IPS-NIHi11 (cell line): ENCODE measurements around the gene HMCES.
A peak's percentile ranks its signal among the peaks of the same experiment; 100 is the strongest.
"Not testable (repeated sequence)": the region's sequence is repeated elsewhere in the genome, so short reads cannot be mapped to it uniquely, and the experiment has no call there.

ENCODE experiments used
- DNase-seq: peaks from one replicate; pipeline ENCODE4 v3.0.0; 2012; ENCODE audit warnings: mixed read lengths, low spot score

Gene HMCES

DNA sequence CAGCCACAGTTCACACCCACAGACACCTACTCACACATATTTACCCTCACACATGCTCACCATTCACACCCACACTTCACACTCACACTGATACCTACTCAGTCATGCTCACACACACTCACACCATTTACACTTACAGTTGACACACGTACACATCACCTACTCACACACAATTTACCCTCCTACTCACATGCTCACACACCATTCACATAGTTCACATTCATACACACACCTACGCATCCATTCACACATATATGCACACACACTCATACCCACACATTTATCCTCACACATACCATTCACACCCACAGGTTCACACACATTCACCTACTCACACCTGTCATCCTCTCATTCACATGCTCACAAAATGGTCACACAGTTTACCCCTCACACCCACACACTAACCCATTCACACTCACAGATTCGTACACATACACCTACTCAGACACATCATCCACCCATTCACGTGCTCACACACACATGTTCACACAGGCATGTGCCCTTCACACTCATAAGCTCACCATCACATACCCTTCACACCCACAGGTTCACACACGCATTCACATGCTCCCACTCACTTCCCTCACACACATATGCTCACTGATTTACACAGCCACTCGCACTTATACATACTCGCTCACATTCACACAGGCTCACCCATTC lies 42.3 kb downstream of the HMCES start:
- no peak for DNase-seq

DNA sequence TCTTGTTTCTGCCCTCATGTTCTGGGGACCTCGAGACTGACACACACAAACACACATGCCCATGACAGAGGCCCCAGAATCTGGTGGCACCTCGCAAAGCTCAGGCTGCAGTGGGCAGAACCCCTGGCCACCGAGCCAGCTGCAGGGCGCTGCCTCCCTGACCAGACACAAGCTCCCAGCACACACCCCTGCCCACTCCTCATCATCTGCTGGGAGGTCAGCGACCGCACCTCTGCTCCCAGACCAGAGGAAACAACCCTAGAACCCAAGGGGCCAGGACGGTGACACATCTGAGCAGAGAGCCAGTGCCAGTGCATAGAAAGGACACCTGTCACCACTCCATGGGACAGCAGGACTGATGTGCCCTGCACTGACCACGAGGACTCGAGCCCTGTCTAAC lies 43.2 kb downstream of the HMCES start:
- DNase-seq = no peak

DNA sequence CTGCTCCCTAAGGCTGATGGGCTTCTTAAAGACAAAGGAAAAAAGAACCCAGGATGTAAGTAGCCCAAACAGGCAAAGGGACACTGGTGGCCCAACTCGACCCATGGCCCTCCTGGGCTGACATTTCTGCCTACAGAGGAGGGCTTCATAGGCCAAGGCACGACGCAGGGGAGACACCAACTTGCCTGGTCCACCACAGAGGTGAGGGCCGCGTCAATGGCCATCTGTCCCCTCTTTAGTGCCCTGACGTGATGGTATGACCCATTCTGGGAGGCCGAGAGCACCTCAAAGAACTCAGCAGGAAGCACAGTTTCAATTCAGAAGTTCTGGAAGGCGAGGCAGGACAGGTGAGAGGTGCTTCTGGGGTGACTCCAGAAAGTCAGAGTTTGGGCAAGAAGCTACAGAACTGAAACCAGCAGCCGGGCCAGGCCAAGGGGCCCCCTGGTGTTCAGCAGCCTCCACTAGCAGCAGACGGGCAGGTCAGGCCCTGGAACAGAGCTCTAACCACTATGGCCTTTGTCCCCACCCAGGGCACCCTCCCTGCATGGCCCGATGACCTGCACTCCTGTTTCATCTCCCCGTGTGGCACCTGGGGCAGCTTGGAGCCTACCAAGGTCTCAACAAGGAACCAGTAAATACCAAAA lies 45.1 kb downstream of the HMCES start:
- DNase-seq = peak; percentile 47

DNA sequence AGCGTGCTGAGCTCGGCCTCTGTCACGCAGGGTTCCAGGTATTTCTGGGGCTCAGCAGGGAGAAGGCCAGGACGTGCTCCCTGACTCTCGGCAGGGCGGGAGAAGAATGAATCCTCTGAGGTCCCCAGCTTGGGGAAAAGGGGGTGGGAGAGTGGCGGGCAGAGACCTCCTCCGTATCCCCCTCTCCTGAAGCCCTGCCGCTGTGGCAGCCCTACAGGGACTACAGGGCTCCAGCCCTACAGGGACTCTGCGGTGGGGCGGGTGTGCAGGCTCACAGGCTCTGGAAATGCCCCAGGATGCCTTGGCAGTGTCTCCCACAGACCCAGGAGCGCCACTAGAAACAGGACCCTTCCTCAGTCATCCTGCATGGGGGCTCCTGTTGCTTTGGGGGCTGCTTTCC lies 46.2 kb downstream of the HMCES start:
- DNase-seq = no peak

DNA sequence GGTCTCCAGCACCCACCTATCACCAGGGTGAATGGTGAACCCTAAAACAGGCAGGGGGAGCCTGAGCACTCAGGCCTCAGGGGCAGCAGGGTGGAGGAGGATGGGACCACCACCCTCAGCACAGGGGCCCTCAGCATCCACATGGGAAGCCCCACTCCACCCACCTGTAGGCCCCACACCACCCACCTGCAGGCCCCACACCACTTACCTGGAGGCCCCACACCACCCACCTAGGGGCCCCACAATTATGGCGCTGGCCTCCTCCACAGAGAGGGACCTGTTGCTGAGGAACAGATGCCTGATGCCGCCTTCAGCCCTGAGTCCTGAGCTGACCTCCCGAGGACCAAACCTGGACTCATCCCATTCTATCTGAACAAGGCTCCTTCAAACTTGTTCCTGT lies 46.7 kb downstream of the HMCES start:
- no peak for DNase-seq

DNA sequence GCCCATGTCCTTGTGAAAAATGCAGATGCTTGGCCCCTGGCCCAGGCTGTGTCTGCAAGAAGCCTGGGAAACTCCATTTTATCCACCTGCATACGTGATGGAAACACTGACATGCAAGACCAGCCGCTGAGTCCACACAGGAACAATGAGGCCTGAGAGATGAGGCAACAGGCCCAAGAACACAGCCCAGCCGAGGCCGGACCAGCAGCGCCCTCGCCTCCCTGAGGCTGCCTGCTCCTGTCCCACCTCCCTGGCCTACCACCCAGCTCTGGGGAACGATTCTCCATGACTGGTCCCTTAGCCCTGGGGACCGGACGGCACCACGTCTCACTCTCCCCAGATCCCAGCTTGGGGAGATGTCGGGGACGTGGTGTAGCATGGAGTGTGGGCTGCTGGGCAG lies 47.5 kb downstream of the HMCES start:
- no peak for DNase-seq

DNA sequence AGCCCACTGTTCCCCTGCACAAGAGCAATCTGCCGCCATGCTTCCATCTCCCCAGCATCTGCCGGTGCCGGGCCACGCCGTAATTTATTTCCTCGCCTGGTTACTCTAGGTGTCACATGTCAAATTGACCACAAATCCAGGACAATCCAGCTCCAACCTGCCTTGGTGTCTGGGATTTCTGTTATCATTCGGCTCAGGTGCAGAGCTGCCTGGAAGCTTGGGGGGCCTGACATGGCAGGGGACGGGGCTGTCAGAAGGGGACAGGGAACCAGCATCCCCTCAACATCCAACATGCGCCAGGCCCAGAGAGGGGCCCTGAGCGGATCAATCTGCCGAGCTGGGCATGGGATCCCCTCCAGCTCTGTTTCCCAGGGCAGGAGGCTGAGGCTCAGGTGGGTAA lies 47.9 kb downstream of the HMCES start:
- no peak for DNase-seq

DNA sequence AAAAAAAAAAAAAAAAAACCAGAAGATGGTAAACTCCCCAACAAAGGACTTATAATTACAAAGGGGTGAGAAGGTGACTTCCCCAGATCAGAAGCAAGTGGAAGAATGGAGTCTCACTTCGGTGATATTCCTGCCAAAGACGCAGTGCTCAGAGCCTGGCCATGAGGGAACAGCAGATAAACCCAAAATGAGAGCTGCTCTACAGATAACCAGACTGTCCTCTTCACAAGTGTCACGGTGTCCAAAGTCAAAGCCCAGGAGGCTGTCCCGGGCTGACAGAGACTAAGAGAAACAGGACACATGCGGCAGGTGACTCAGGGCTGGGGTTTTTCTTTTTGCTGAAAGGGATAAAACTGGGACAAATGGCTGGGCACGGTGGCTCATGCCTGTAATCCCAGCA lies 48.8 kb downstream of the HMCES start:
- no peak for DNase-seq

DNA sequence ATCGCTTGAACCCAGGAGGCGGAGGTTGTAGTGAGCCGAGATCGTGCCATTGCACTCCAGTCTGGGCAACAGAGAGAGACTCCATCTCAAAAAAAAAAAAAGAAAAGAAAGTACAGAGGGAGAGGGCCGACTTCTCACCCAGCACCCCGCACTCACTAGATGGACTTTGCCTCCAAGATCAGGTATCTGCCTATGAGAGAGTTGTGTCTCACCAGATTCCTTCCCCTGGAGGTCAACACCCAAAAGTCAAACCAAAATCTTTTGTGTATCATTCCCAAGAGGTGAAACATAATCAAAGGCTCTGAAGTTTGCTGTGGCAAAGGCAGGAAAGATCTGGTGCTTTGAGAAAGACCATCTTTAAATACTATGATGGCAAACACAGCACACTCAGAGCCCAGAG lies 51.2 kb downstream of the HMCES start:
- DNase-seq = no peak

DNA sequence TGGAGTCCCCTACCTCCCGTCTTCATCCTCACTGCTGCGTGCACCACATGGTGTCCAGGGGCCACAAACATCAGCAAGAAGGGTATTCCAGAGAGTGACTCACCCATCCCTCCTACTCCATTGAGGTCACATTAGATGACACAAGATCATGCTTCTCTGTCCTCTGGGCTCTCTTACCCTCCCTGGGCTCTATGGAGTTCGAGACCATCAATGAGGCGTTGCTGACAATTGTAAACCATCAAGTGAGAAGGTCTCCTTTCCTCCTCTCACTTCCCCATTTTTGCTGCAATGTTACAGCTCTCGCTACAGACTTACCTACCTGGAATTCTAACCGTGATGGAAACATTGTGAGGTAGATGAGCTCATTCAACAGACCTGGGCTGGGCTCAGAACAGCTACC lies 51.7 kb downstream of the HMCES start:
- no peak for DNase-seq

DNA sequence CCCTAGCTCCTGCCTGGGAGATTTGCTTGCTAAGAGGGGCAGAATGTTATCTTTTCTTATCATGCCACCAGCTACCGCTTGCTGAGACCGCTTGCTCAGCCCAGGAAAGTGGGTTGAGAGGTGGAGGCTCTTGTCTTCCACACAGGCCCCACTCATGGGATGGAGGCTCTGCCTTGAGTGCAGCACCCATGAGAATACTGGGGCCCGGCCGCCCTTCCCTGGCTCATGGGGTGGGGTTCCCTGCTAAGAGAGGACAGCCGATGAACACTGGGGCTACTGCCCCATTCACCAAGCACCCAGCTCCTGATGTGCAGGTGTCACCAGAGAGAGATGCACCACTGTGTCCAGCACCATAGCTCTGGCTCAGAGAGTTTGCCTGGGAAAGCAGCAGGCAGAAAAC lies 55.2 kb downstream of the HMCES start:
- no peak for DNase-seq

DNA sequence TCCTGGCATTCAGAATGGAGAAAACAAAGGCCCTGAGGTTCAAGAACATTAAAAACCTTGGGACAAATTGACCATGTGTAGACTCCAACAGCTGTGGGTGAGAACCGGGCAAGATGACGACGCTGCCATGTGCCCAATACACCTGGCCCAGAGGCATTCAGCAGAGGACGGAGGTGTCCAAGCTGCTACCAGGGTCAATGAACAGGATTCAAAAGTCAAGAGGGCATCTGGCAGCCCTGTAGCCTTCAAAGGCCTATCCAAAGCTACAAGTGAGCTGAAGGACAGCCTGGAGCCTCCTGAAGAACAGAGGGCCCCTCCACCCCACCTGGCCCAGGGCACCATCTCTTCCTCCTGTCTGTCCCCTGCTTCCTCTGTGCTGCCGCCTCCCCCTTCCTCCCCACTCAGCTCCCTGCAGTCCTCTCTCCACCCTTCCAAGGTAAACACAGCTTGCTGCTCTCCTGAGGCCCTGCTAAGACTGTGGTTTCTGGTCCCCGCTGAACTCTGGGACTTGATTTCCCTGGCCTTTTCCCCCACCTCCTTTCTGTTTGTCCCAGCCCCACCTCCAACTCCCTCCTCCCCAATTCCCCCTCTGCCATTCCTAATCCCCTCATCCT lies 57.5 kb downstream of the HMCES start:
- DNase-seq = no peak

DNA sequence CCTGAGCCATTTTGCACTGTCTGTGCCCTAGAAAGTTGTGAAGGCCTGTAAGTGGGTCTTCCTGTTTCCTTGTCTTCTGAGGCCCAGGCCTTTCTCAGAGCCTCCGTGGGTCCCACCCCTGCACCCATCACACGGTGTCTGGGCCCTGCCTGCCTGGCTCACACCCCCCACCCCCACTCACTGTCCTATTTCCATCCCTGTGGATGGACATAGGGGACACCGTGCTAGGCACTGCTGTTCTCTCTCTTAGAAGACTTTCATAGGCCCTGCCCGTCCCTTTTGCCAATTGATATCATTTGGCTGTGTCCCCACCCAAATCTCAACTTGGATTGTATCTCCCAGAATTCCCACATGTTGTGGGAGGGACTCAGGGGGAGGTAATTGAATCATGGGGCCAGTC lies 59.0 kb downstream of the HMCES start:
- DNase-seq = not testable (repeated sequence)

DNA sequence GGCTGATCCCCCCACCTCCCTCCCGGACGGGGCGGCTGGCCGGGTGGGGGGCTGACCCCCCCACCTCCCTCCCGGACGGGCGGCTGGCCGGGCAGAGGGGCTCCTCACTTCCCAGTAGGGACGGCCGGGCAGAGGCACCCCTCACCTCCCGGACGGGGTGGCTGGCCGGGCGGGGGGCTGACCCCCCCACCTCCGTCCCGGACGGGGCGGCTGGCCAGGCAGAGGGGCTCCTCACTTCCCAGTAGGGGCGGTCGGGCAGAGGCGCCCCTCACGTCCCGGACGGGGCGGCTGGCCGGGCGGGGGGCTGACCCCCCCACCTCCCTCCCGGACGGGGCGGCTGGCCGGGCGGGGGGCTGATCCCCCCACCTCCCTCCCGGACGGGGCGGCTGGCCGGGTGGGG lies 60.5 kb downstream of the HMCES start:
- DNase-seq = not testable (repeated sequence)

DNA sequence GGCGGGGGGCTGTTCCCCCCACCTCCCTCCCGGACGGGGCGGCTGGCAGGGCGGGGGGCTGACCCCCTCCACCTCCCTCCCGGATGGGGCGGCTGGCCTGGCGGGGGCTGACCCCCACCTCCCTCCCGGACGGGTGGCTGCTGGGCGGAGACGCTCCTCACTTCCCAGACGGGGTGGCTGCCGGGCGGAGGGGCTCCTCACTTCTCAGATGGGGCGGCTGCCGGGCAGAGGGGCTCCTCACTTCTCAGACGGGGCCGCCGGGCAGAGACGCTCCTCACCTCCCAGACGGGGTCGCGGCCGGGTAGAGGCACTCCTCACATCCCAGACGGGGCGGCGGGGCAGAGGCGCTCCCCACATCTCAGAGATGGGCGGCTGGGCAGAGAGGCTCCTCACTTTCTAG lies 61.2 kb downstream of the HMCES start:
- not testable (repeated sequence) for DNase-seq

DNA sequence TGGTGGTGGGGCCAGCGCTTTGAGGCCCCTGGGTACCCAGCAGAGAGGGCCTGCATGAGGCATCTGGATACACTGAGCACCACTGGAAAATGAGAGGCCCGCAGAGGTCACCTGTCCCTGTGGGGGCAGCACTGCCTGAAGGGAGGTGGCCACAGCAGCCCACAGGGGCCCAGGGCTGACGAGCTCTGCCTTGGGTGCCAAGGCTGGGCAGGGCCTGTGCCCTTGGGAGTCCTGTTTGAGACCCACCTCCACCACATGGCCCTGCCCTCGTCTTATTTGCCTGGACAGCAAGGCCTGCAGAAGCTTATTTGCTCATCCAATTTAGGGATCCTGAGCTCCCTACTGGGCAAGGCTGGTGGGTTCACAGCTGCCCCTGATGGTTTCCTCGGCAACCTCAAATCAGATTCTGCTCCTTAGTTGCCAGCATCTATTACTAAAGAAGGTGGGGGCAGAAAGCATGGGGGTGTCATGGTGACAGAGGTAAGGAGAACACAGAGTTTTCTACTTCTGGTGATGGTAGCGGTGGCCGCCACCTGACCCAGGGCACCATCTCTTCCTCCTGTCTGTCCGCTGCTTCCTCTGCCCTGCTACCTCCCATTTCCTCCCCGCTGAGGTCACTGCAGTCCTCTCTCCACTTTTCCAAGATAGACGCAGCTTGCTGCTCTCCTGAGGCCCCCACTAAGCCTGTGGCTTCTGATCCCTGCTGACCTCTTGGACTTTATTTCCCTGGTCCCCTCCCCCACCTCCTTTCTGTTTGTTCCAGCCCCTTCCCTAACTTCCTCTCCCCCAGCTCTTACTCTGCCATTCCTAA lies 62.9 kb downstream of the HMCES start:
- DNase-seq = no peak

DNA sequence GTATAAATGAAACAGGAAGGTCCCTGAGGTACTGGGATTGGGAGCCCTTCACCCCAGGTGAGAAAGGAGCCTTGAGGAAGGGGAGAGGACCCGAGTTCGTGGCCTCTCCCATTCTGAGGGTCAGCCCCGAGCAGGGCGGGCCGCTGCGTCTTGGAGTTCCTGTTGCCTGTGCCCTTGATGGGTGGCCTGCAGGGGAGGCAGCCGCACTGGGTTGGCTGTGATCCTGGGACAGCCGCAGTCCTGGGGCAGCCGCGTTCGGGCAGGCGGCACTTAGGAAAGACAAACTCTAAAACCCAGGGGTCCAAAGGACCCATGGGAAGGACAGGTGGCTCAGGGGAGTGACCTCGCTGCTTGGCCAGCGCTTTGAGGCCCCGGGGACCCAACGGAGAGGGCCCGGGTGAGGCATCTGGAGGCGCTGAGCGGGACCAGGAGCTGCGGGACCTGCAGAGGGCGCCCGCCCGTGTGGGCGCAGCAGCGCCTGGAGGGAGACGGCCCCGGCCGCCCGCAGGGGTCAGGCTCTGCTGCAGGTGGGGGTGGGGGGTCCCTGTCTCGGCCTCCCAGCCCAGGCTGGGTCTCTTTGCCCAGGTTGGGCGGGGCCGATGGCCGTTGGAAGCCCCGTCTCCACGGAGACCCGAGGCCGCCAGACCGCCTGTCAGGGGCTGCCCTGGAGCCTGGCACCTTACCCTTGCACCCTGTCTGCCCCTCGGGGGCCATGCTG lies 65.1 kb downstream of the HMCES start:
- DNase-seq = peak; percentile 86

DNA sequence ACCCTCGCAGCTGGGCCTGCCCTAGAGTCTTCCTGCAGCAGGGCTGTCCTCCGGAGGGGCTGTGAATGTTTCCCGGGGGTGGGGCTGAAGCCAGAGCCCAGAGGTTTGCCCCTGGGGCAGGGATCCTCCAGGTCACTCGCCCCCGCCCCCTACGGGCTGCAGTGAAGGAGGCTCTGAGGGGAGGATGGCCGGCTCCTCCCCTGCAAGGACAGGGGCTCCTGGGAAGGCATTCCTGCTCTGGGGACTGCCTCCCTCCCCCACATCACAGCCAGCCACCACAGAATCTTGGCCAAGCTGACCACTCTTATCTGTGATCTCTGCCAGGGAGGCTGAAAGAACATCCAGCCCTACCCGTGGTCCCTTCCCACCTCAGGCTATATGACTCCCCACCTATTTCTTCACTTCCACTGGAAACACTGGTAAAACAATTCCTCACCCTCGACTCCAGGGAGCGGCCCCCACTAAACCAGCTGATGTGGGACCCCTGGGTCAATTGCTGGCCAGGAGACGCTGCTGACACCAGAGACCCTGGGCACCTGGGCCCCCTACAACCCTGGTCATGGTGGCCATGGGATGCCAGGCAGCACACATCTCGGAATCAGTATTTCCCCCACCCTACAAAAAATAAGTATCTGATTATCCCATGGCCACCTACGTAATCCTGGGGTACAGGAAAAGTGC lies 66.0 kb downstream of the HMCES start:
- peak; percentile 88 for DNase-seq

DNA sequence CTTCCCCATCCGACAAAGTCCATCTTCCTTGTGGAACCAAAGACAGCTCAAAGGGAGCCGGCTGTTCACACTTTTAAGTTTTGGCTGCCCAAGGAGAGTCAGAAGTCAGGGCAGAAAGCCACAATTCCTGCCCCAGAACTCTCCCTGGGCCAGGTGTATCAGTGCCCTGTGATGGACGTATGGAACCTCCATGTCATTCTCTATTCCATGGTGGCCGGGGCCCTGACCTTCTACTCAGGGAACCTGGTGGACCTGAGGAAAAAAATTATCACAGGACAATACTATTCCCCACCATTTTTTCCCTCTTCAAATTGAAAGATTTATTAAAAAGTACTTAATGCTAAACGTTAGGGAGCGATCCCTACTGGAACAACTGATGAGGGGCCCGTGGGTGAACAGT lies 66.6 kb downstream of the HMCES start:
- no peak for DNase-seq

DNA sequence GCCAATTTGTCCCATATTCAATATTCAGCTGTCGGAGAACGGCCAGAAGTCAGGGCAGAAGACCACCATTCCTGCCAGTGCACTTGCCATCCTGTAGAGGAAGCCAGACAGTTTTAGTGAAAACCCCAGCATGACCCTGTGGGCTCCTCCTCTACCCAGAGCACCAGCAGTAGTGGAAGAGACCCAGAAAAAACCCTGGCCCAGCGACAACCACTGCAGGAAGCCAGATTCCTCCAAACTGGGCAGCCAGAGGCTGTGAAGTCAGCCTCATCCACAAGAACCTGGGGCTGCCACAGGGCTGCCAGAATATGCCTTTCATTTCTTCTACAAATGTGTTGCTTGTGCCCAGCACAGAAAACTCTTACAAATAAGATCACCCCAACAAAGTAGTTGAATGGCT lies 67.3 kb downstream of the HMCES start:
- DNase-seq = no peak

DNA sequence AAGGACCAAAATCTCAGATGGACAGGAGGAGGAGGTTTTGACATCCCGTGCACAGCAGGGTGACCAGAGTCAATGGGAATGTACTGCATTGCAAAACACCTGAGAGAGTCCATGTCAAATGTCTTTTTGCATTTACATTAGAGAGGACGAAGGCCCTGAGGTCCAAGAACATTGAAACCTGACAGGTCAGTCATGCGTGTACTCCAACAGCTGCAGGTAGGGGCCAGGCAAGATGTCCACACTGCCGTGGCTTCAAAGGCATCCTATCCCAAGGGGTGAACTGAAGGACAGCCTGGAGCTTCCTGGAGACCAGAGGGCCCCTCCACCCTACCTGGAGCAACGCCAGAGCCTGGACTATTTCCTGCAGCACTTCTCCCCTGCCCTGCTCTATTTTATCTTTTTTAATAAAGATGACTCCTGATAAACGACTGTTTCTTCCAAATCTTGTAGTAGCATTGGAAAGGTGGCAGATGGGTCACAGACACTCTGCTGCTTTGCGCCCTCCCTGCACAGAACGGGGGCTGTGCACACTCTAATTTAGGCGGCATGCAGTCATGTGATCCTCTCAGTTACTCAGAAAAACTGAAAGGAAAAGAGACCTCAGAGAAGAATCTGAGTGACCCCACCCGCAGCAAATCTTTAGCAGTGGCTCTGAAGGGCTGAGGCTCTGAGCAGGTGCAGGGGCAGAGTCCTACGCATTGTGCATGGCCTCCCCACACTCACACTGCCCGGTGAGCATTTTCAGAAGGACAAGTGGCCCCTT lies 68.2 kb downstream of the HMCES start:
- DNase-seq = no peak
